Measurements from ENCODE around the gene LPP. TPM values are rescaled to one million over a fixed set of nuclear protein-coding genes. Genes with fewer than 3 reads are reported as not detected.
A peak's percentile ranks its signal among the peaks of the same experiment; 100 is the strongest.

LPP gene
- total RNA-seq, 1 donor from 2014 or later: 218 TPM

DNA sequence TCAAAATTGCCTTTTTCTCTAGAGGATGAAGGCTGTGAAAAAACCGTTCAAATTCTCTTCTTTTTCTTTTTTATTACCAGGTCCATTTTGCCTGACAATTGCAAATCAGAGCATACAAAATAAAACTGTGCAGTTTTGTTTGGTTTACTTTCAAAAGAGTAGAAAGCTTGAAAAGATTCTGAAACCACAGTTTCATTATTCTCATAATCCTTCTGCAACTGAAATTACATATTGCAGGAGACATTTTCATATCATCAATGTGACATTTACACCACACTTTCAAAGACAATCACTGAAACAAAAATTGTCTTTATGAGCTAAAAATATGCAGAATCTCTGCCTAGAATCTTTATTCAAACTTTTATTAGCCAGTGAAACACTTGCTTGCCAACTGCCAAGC is 721.5 kb downstream of the LPP start:
- peaks cover 2% of the 10 kb centered on the region for H3K36me3 ChIP-seq (ENCODE audit: control insufficient read depth, insufficient read depth, low read length)
- no peak for DNase-seq (ENCODE audit: low read depth)
- no peak overlapping the region for H3K4me3 ChIP-seq (ENCODE audit: low read depth, low read length)
- TF ChIP-seq, protein P1, sequence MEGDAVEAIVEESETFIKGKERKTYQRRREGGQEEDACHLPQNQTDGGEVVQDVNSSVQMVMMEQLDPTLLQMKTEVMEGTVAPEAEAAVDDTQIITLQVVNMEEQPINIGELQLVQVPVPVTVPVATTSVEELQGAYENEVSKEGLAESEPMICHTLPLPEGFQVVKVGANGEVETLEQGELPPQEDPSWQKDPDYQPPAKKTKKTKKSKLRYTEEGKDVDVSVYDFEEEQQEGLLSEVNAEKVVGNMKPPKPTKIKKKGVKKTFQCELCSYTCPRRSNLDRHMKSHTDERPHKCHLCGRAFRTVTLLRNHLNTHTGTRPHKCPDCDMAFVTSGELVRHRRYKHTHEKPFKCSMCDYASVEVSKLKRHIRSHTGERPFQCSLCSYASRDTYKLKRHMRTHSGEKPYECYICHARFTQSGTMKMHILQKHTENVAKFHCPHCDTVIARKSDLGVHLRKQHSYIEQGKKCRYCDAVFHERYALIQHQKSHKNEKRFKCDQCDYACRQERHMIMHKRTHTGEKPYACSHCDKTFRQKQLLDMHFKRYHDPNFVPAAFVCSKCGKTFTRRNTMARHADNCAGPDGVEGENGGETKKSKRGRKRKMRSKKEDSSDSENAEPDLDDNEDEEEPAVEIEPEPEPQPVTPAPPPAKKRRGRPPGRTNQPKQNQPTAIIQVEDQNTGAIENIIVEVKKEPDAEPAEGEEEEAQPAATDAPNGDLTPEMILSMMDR (IDR thresholded peaks at IDR 0.05; ENCODE audit: insufficient read depth, low read length, poor library complexity, severe bottlenecking): no peak
- H3K27me3 ChIP-seq (ENCODE audit: control insufficient read depth, insufficient read depth, low read length): no peaks in the 10 kb centered on the region

DNA sequence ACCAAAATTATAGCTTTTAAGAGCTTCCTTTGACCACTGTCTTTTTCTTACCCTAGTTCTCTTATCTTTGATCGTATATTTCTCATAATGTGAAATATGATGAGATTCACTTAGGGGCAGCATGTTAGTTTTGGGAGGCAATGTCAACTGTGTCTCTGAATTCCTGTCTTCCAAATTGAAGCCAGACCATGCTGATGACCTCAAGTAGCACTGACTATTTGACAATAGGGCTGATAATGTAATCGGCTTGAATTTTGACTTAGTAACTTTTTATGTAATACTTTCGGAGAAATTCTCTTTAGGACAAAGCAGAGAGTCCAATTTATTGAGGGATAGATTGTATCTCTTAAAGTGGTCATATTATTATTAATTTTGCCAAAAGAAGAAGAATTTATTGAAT is 722.4 kb downstream of the LPP start:
- Histone ChIP-seq H3K36me3 (ENCODE audit: control insufficient read depth, insufficient read depth, low read length) (peaks cover 3% of the 10 kb centered on the region), H3K4me3 (ENCODE audit: low read depth, low read length) (no peak overlapping the region), H3K27me3 (ENCODE audit: control insufficient read depth, insufficient read depth, low read length) (no peaks in the 10 kb centered on the region)
- TF ChIP-seq, protein P1 (IDR thresholded peaks at IDR 0.05; ENCODE audit: insufficient read depth, low read length, poor library complexity, severe bottlenecking): no peak
- no peak for DNase-seq (ENCODE audit: low read depth)

DNA sequence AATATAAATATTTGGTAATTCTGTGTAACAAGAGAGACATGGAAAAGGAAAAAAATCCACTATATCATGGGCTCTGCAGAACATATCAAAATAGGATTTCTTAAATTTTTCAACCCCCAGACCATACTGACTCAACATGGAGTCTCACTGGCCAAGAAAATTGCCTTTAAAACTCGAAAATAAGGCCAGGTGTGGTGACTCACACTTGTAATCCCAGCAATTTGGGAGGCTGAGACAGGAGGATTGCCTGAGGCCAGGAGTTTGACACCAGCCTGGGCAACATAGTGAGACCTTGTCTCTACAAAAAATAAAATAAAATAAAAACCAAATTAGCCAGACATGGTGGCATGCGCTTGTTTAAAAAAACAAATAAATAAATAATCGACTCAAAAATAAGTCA is 723.4 kb downstream of the LPP start:
- no peak for DNase-seq (ENCODE audit: low read depth)
- peaks cover 3% of the 10 kb centered on the region for H3K36me3 ChIP-seq (ENCODE audit: control insufficient read depth, insufficient read depth, low read length)
- H3K27me3 ChIP-seq (ENCODE audit: control insufficient read depth, insufficient read depth, low read length): no peaks in the 10 kb centered on the region
- H3K4me3 ChIP-seq (ENCODE audit: low read depth, low read length): no peak overlapping the region
- TF ChIP-seq, protein P1 (IDR thresholded peaks at IDR 0.05; ENCODE audit: insufficient read depth, low read length, poor library complexity, severe bottlenecking): no peak

DNA sequence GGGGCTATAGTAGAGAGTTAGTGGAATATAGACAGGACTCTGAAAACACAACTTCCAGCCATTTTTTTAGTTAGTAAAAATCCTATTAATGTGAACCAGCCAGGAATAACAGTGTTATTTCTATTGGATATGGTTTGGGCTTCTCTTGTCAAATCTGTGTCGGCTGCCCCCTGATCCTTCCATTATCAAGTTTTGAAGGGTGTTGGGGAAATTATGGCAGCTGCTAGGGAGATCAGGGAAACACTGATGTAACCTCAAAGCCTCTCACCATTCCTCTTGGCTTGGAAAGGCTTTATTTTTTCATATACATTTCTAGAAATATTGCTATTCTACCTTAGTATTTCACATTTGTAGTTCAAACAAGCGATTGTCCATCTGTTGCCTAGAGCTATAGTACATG is 724.1 kb downstream of the LPP start:
- Histone ChIP-seq H3K36me3 (ENCODE audit: control insufficient read depth, insufficient read depth, low read length) (peaks cover 3% of the 10 kb centered on the region), H3K4me3 (ENCODE audit: low read depth, low read length) (no peak overlapping the region), H3K27me3 (ENCODE audit: control insufficient read depth, insufficient read depth, low read length) (no peaks in the 10 kb centered on the region)
- TF ChIP-seq, protein P1 (IDR thresholded peaks at IDR 0.05; ENCODE audit: insufficient read depth, low read length, poor library complexity, severe bottlenecking): no peak
- DNase-seq (ENCODE audit: low read depth): no peak

DNA sequence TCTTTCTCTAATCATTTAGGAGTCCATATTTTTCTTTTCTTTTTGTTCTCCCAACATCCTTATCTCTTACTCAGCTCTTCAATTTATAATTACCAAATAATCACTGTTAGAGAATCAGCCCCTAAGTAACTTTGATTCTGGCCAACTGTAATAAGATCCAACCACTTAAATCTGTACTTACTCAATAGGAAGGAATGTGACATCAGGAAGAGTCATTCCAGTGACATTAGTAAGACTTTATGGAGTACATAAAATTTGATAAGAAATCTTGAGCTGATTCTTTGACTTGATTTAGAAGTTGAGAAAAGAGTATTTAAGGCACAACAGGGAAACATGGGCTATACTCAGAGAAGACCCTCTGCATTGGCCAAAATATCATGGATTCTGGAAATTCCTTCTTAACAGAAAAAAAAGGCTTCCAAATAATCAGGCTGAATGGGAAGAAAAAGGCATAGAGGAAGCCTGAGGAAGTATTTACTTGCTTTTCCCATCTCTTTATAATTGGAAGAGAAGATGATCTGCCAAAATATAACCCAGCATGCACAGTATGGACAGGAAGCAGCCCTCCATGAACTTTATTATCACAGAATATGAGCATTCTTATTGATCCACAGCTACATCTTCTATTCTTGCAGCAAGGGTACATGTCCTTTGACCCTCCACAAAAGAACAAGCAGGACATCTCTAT is 728.1 kb downstream of the LPP start:
- DNase-seq (ENCODE audit: low read depth): peak; percentile 70
- Histone ChIP-seq H3K27me3 (ENCODE audit: control insufficient read depth, insufficient read depth, low read length) (no peaks in the 10 kb centered on the region), H3K4me3 (ENCODE audit: low read depth, low read length) (no peak overlapping the region), H3K36me3 (ENCODE audit: control insufficient read depth, insufficient read depth, low read length) (peaks cover 1% of the 10 kb centered on the region)
- TF ChIP-seq, protein P1 (IDR thresholded peaks at IDR 0.05; ENCODE audit: insufficient read depth, low read length, poor library complexity, severe bottlenecking): no peak

All from kidney epithelial cell (primary cell).